Hematopoietic multipotent progenitor cell treated with erythropoietin and hydrocortisone succinate and interleukin-3 and kit ligand, for 4 days (in vitro differentiated cells): ENCODE measurements around the gene RSAD2.
A peak's percentile ranks its signal among the peaks of the same experiment; 100 is the strongest.
"Not testable (repeated sequence)": the region's sequence is repeated elsewhere in the genome, so short reads cannot be mapped to it uniquely, and the experiment has no call there.

ENCODE experiments used
- DNase-seq: peaks from one replicate; pipeline ENCODE4 v3.0.0-alpha.2; 2015

Gene RSAD2

GRCh38 chr2:6864923-6865345 lies 12.6 kb upstream of the RSAD2 start:
- peak; percentile 77 for DNase-seq

DNA sequence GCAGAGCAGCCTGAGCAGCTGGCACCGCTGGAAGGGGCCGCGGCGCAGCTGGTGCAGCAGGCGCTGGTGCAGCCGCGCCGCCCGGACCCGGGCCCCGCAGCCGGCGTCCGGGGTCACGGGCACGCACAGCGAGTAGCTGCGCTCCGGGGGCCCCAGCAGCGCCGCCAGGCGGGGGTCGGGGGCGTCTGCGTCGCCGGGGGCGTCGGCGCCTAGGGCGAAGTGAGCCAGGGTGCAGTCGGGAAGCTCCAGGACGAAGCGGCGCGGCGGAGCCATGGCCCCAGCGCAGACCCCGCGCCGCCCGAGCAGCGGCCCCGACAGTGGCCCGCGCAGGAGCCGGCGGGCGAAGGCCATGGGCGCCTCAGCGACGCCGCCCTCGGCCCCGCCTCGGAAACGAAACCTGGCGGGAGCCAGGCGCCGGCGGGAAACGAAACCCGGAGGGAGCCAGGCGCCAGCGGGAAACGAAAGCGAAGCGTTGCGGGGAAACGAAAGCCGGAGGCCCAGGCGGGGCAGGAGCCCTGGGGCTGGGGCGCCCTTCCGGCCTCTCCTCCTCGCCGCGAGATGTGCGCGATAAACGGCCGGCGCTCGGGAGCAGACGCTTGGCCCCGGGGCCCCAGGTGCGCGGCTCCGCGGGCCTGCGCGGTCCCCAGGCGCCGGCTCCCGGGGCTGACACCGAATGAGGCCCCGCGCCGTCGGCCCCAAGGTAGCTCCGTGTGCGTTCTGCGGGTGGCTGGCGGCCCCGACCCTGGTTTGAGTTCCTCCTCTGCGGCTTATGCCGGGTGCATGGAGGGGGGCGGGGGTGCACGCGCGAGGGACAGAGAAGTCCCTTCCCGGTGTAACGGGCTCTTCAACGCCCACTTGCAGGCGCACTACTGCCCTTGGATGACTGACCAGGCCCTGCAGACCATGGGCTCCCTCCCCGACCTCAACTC lies 12.0 kb upstream of the RSAD2 start, which contains the start of gene CMPK2:
Gene CMPK2, minus strand, starts transcription at position 562 of the 929 bp plus-strand sequence. Its CDS starts 211 bp downstream, at position 351.
- peak; percentile 93 for DNase-seq

- DNase-seq, result peak; percentile 85
These were observed 11.3 kb upstream of the RSAD2 start for GRCh38 chr2:6866275-6866671.

DNA sequence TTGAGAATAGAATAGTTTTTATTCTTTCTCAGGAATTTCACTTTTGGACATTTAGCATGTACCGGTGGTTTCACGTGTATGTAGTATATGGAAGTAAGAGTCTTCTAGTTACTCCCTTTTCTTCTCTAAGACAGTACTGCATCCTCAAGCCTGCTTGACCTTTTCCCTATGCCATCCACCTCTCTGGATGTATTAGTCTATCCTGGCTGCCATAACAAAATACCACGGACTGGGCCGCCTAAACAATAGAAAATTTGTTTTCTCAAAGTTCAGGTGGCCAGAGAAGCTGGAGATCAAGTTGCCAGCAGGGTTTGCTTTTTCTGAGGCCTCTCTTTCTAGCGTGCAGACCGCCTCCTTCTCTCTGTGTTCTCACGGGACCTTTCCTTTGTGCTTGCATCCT lies 10.6 kb upstream of the RSAD2 start:
- DNase-seq, result no peak

GRCh38 chr2:6872394-6872793 lies 5.2 kb upstream of the RSAD2 start:
- peak; percentile 81 for DNase-seq

- DNase-seq, result no peak
These were observed 3.5 kb upstream of the RSAD2 start for GRCh38 chr2:6874032-6874431.

GRCh38 chr2:6876309-6876708 lies 1.3 kb upstream of the RSAD2 start:
- DNase-seq, result peak; percentile 61

- DNase-seq, result peak; percentile 75
These were observed 972 bp downstream of the RSAD2 start for GRCh38 chr2:6878549-6878948.

- no peak for DNase-seq
These were observed 1.4 kb downstream of the RSAD2 start for GRCh38 chr2:6879011-6879410.

GRCh38 chr2:6880200-6880733 lies 2.7 kb downstream of the RSAD2 start:
- peak; percentile 98 for DNase-seq

GRCh38 chr2:6881046-6881445 lies 3.5 kb downstream of the RSAD2 start:
- peak; percentile 65 for DNase-seq

- DNase-seq, result no peak
These were observed 3.9 kb downstream of the RSAD2 start for GRCh38 chr2:6881516-6881915.

DNA sequence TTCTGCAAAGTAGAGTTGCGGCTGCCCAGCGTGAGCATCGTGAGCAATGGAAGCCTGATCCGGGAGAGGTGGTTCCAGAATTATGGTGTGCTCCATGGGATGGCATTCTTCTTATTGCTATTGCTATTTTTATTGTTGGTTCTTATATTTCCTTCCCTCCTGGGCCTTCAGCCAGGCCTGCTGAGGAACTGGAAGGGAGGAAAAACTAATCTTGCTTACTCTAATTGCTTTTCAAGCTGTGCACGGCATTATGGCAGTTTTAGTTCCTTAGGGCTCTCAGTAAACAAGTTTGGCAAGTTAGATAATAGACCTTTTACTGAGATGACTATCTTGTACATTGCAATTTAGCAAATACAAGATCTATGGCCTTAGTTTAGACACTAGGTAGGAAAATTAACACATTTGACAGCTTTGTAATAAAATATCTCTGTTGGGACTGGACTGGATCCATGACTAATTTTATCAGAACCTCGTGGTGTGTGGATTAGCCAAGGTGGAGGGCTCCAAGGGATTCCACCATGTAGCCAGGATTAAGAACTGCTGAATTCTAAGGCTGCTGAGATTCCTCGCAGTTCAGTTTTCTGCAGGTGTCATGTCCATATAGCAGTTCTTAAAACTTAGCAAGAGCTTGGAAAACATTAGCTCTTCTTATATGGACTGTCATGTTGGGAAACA lies 6.0 kb downstream of the RSAD2 start:
- no peak for DNase-seq

DNA sequence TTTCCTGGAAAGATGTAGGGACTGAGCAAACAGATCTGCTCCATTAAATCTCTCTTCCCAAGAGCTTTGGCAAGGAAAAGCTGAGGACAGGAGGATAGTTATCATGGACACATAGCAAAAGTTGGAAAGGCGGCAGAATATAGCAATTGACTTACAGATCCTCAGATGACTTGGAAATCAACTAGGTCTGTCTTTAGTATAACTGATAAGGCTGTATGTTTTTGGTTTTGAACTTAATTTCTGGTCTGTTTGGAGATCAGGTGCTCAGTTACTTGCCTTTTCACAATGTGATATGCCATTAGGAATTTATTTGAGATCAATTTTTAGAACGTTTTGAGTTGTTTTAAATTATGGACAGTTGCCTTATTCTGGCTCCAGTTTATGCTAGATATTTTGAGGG lies 8.0 kb downstream of the RSAD2 start:
- peak; percentile 55 for DNase-seq

DNA sequence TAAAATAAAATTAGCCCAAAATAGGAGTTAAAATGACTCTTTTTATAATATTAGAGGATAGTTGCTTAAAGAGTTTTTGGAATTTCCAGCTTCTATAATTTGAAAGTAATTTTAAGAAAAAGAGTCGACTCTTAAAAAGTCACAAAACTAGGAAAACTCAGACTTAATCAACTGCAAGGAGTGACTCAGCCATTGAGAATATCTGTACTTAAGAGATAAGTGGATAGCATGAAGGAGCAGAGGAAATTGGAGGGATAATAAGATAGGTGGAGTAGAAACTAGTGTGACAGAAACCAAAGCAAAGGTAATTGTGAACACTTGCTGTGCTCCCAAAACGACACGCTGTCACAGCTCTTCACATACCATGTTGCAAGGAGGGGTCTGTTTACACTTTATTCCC lies 8.4 kb downstream of the RSAD2 start:
- peak; percentile 75 for DNase-seq

DNA sequence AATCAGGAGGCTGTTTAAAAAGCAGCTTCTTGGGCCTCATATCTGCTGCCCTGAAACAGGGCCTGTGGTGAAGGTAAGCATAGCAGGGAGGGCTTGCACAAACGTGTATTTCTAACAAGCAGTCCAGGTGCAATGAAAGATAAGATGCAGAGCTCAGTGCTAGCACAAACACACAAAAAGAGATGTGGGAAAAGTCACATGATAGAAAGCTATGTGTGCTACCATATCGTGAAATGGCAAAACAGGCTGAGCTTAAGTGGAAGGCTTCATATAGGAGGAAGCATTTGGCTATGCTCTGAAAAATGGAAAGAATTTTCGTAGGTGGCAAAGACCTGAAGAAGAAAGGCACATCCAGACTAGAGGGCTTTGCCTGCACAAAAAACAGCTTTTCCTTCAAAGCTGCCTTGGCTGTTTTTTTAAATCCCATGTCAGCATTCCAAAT lies 10.2 kb downstream of the RSAD2 start:
- peak; percentile 95 for DNase-seq

- no peak for DNase-seq
These were observed 11.1 kb downstream of the RSAD2 start for GRCh38 chr2:6888724-6889123.

DNA sequence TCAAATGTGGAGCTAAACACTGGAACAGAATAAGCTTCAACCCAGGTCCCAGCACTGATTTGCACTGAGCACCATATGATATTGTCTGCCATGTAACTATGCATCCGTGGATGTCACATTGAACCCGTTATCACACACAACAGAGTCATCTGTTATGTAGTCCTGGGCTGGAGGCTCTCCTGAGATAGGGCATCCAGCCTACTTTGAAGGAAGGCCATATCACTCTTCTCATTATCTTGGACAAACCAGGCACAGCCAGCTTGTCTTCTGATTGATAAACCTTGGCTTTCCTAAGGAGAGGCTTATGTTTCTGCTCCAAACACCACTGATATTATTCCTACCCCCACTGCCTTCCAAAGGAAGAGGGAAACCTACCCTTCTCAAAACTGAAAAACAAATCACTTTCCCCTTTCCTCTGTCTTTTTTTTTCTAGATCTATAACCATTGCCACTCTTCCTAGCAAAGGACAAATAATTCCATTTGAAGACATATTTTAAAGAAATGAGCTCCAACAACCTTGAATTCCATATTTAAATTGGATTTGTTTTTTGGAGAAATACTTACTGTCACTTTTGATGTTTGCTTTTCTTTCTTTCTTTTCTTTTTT lies 16.4 kb downstream of the RSAD2 start:
- DNase-seq, result peak; percentile 95

DNA sequence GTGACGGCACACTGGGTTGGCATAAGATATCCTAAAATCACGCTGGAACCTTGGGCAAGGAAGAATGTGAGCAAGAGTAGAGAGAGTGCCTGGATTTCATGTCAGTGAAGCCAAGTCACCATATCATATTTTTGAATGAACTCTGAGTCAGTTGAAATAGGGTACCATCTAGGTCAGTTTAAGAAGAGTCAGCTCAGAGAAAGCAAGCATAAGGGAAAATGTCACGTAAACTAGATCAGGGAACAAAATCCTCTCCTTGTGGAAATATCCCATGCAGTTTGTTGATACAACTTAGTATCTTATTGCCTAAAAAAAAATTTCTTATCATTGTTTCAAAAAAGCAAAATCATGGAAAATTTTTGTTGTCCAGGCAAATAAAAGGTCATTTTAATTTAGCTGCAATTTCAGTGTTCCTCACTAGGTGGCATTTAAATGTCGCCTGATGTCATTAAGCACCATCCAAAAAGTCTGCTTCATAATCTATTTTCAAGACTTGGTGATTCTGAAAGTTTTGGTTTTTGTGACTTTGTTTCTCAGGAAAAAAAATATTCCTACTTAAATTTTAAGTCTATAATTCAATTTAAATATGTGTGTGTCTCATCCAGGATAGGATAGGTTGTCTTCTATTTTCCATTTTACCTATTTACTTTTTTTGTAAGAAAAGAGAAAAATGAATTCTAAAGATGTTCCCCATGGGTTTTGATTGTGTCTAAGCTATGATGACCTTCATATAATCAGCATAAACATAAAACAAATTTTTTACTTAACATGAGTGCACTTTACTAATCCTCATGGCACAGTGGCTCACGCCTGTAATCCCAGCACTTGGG lies 19.6 kb downstream of the RSAD2 start:
- peak; percentile 82 for DNase-seq

GRCh38 chr2:6902581-6902980 lies 25.0 kb downstream of the RSAD2 start:
- not testable (repeated sequence) for DNase-seq

- DNase-seq, result no peak
These were observed 28.1 kb downstream of the RSAD2 start for GRCh38 chr2:6905668-6906067.

DNA sequence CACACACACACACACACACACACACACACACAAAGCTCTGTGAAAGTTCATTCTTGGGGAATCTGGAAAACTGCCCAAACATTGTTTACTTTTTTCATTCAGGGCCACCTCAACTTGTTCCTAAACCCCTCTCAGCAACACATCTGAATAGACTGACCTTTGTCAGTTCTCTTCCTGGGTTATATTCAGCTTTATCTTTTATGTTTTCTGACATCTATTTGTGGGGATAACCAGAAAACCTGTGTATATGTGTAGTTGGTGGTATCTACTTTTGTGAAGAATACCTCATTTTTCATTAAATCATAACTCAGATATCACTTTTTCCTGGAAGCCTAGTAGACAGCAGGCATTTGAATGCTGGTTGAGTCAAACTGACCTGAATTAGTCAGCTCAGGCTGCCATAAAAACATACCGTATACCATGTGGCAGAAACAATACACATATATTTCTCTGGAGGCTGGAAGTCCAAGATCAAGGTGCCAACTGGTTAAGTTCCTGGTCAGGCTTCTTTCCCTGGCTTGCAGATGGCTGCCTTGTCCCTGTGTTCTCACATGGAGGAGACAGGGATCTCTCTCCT lies 28.7 kb downstream of the RSAD2 start:
- DNase-seq, result no peak
